ENCODE data around the gene VCL.

GRCh38 chr10:74111799-74112198 is 113.9 kb downstream of the VCL start:
- TF ChIP-seq EZH2 (IDR thresholded peaks at IDR 0.05; ENCODE audit: borderline replicate concordance, low read depth, low read length, poor library complexity, severe bottlenecking) (no peak), CTCF (conservative IDR thresholded peaks at IDR 0.05; ENCODE audit: low read depth, low read length) (no peak)

Measured in A673 (cell line).